Spleen (tissue), 7 donors: ENCODE measurements around the gene PRRT1B.

Source experiments
- CTCF ChIP-seq, 11 experiments: fragments of 200-600 bp in 7 of 11; fragments of 450-650 bp in 4 of 11; sonication (generic) in 4 of 11; IDR thresholded peaks in 8 of 11; conservative IDR thresholded peaks in 3 of 11; 1 replicate in 7 of 11; 2 replicates in 4 of 11; pipeline versions ENCODE4 v1.4.0 to v1.8.0; 2016 to 2021; ENCODE audit warnings: antibody characterized with exemption in 11 of 11, inconsistent platforms in 4 of 11, mild to moderate bottlenecking in 1 of 11
- POLR2A ChIP-seq, 3 donors: fragments of 450-650 bp; IDR thresholded peaks; one replicate each; pipeline ENCODE4 v1.5.1; 2017; ENCODE audit warnings: antibody characterized with exemption in 3 of 3, mild to moderate bottlenecking in 1 of 3
- donor health status: DM: no; HTN: no; CAD: no; lungs with moderate emphysema.
- donor health status: DM: no; HTN: no; CAD: no.
- donor health status: DM: no; HTN: no; CAD: no.

- no peak for TF ChIP-seq CTCF (IDR thresholded peaks at IDR 0.05 in 8 of 11, conservative IDR thresholded peaks at IDR 0.05 in 3 of 11)
- no peak for TF ChIP-seq POLR2A (IDR thresholded peaks at IDR 0.05)
These were observed 20.5 kb upstream of the PRRT1B start for GRCh38 chr9:131524665-131525315.
